Measurements from ENCODE around the gene SFXN2.
"Not testable (repeated sequence)": the region's sequence is repeated elsewhere in the genome, so short reads cannot be mapped to it uniquely, and the experiment has no call there.

SFXN2 gene

GRCh38 chr10:102714621-102715455 is at the start of gene SFXN2:
Gene SFXN2, plus strand, starts transcription at chr10:102714636. Its CDS starts 12,001 bp downstream, at chr10:102726637.
- in situ Hi-C loops (cut with MboI; ENCODE audit: low sequenced_read_pairs) = no loop called here

- in situ Hi-C loops (cut with MboI; ENCODE audit: low sequenced_read_pairs) = no loop called here
These were observed 48.4 kb upstream of the SFXN2 start for GRCh38 chr10:102665904-102666509.

GRCh38 chr10:102667411-102667810 is 47.0 kb upstream of the SFXN2 start:
- in situ Hi-C loops (cut with MboI; ENCODE audit: low sequenced_read_pairs) = not testable (repeated sequence)

- in situ Hi-C loops (cut with MboI; ENCODE audit: low sequenced_read_pairs) = no loop called here
These were observed 45.9 kb upstream of the SFXN2 start for GRCh38 chr10:102668326-102669107.

- in situ Hi-C loops (cut with MboI; ENCODE audit: low sequenced_read_pairs) = no loop called here
These were observed 45.0 kb upstream of the SFXN2 start for GRCh38 chr10:102669206-102670064.

- in situ Hi-C loops (cut with MboI; ENCODE audit: low sequenced_read_pairs) = no loop called here
These were observed 44.3 kb upstream of the SFXN2 start for GRCh38 chr10:102670065-102670670.

- in situ Hi-C loops (cut with MboI; ENCODE audit: low sequenced_read_pairs) = no loop called here
These were observed 43.5 kb upstream of the SFXN2 start for GRCh38 chr10:102670871-102671434.

- in situ Hi-C loops (cut with MboI; ENCODE audit: low sequenced_read_pairs) = no loop called here
These were observed 41.1 kb upstream of the SFXN2 start for GRCh38 chr10:102673236-102673818.

- in situ Hi-C loops (cut with MboI; ENCODE audit: low sequenced_read_pairs) = no loop called here
These were observed 40.5 kb upstream of the SFXN2 start for GRCh38 chr10:102673819-102674511.

- in situ Hi-C loops (cut with MboI; ENCODE audit: low sequenced_read_pairs) = no loop called here
These were observed 39.9 kb upstream of the SFXN2 start for GRCh38 chr10:102674566-102674965.

GRCh38 chr10:102675011-102675665 is 39.3 kb upstream of the SFXN2 start:
- in situ Hi-C loops (cut with MboI; ENCODE audit: low sequenced_read_pairs) = no loop called here

- in situ Hi-C loops (cut with MboI; ENCODE audit: low sequenced_read_pairs) = no loop called here
These were observed 38.5 kb upstream of the SFXN2 start for GRCh38 chr10:102675666-102676533.

- in situ Hi-C loops (cut with MboI; ENCODE audit: low sequenced_read_pairs) = no loop called here
These were observed 37.7 kb upstream of the SFXN2 start for GRCh38 chr10:102676534-102677315.

GRCh38 chr10:102677331-102678067 is 36.9 kb upstream of the SFXN2 start:
- in situ Hi-C loops (cut with MboI; ENCODE audit: low sequenced_read_pairs) = no loop called here

GRCh38 chr10:102678068-102678400 is 36.4 kb upstream of the SFXN2 start:
- in situ Hi-C loops (cut with MboI; ENCODE audit: low sequenced_read_pairs) = no loop called here

- in situ Hi-C loops (cut with MboI; ENCODE audit: low sequenced_read_pairs) = no loop called here
These were observed 35.6 kb upstream of the SFXN2 start for GRCh38 chr10:102678842-102679289.
